Fibroblast of pulmonary artery (primary cell): ENCODE results near the gene C2CD2L.
"Not testable (repeated sequence)": the region's sequence is repeated elsewhere in the genome, so short reads cannot be mapped to it uniquely, and the experiment has no call there.

ENCODE experiments used
- DNase-seq: peaks from one replicate; pipeline ENCODE4 v3.0.0-alpha.2; 2010; ENCODE audit warnings: low read depth
- H3K4me3 ChIP-seq: replicated peaks from 2 replicates; pipeline ENCODE4 v1.5.1; 2011; ENCODE audit warnings: low read depth, mild to moderate bottlenecking, control low read depth, low read length, moderate library complexity
- CTCF ChIP-seq: IDR thresholded peaks from 2 replicates; pipeline ENCODE4 v1.5.1; 2011; ENCODE audit warnings: mild to moderate bottlenecking, control low read depth, low read length, inconsistent platforms; ENCODE audit errors: missing control alignments

Gene C2CD2L

GRCh38 chr11:119160151-119160550 is 53.0 kb downstream of the C2CD2L start:
- no peak for DNase-seq
- H3K4me3 ChIP-seq = no peak overlapping the region
- TF ChIP-seq CTCF = no peak

- TF ChIP-seq CTCF = no peak
- DNase-seq = no peak
- no peak overlapping the region for H3K4me3 ChIP-seq
Measured at GRCh38 chr11:119161871-119162270, 54.7 kb downstream of the C2CD2L start.

- DNase-seq = peak; percentile 45
- H3K4me3 ChIP-seq = no peak overlapping the region
- no peak for TF ChIP-seq CTCF
Measured at GRCh38 chr11:119166368-119167076, 59.4 kb downstream of the C2CD2L start.

GRCh38 chr11:119167077-119167458 is 59.9 kb downstream of the C2CD2L start:
- not testable (repeated sequence) for H3K4me3 ChIP-seq, DNase-seq

- DNase-seq = no peak
- no peak overlapping the region for H3K4me3 ChIP-seq
- TF ChIP-seq CTCF = no peak
Measured at GRCh38 chr11:119167933-119168332, 60.8 kb downstream of the C2CD2L start.
